ENCODE measurements around the gene PRPF31. TPM values are rescaled to one million over a fixed set of nuclear protein-coding genes. Genes with fewer than 3 reads are reported as not detected.
"Not testable (repeated sequence)": the region's sequence is repeated elsewhere in the genome, so short reads cannot be mapped to it uniquely, and the experiment has no call there.

PRPF31 gene
- total RNA-seq, 2 donors from 2014 or later: 39.5 to 65.6 TPM

- H3K27me3 ChIP-seq: no peaks in the 10 kb centered on the region
- no peak within 1 kb of the TSS for H3K9ac ChIP-seq (ENCODE audit: low read depth in 2 of 2, low read length in 2 of 2)
- no peak within 1 kb of the TSS for H3K4me3 ChIP-seq
- intact Hi-C loops (cut with DNase I): no loop called here
- no peak within 1 kb of the TSS for H3K27ac ChIP-seq
- no peak for TF ChIP-seq CTCF (IDR thresholded peaks at IDR 0.05)
- H3K9me3 ChIP-seq: no peaks in the 10 kb centered on the region
- H3K36me3 ChIP-seq: no peaks in the 10 kb centered on the region
- no peaks in the 10 kb centered on the region for H3K4me1 ChIP-seq
- DNase-seq: no peak
Measured at GRCh38 chr19:54081032-54081431, 34.5 kb upstream of the PRPF31 start, which contains the start of gene TARM1. TARM1 (minus strand) TSS chr19:54081365; CDS start chr19:54081340, 25 bp downstream.

GRCh38 chr19:54084410-54084809 lies 31.1 kb upstream of the PRPF31 start:
- intact Hi-C loops (cut with DNase I): no loop called here
- H3K4me1 ChIP-seq: no peaks in the 10 kb centered on the region

GRCh38 chr19:54094426-54095000 lies 21.0 kb upstream of the PRPF31 start:
- H3K27ac ChIP-seq: no peak overlapping the region
- no peak for DNase-seq
- no peaks in the 10 kb centered on the region for H3K9me3 ChIP-seq
- no peak overlapping the region for H3K4me3 ChIP-seq
- TF ChIP-seq CTCF (IDR thresholded peaks at IDR 0.05): no peak
- intact Hi-C loops (cut with DNase I): no loop called here
- no peaks in the 10 kb centered on the region for H3K4me1 ChIP-seq
- H3K27me3 ChIP-seq: no peaks in the 10 kb centered on the region
- no peak overlapping the region for H3K9ac ChIP-seq (ENCODE audit: low read depth in 2 of 2, low read length in 2 of 2)
- no peaks in the 10 kb centered on the region for H3K36me3 ChIP-seq

More at GRCh38 chr19:54084410-54084809, 31.1 kb upstream of the PRPF31 start:
- Histone ChIP-seq H3K9me3 (no peaks in the 10 kb centered on the region), H3K9ac (ENCODE audit: low read depth in 2 of 2, low read length in 2 of 2) (no peak overlapping the region), H3K36me3 (no peaks in the 10 kb centered on the region), H3K27ac (no peak overlapping the region), H3K4me3 (no peak overlapping the region), H3K27me3 (no peaks in the 10 kb centered on the region)
- no peak for TF ChIP-seq CTCF (IDR thresholded peaks at IDR 0.05)
- no peak for DNase-seq

- peak overlapping the region in 1 of 2 donors; percentile 60 for H3K9ac ChIP-seq (ENCODE audit: low read depth in 2 of 2, low read length in 2 of 2)
- no peak overlapping the region for H3K27ac ChIP-seq
Measured at GRCh38 chr19:54095136-54095858, 20.3 kb upstream of the PRPF31 start.

GRCh38 chr19:54095859-54096616 lies 19.5 kb upstream of the PRPF31 start:
- DNase-seq: peak; percentile 32
- H3K27me3 ChIP-seq; H3K36me3 ChIP-seq; H3K9me3 ChIP-seq; intact Hi-C loops (cut with DNase I); H3K4me1 ChIP-seq; H3K27ac ChIP-seq: not testable (repeated sequence)
- Histone ChIP-seq H3K9ac (ENCODE audit: low read depth in 2 of 2, low read length in 2 of 2) (peak overlapping the region in 1 of 2 donors; percentile 60), H3K4me3 (peak overlapping the region; percentile 35)

More at GRCh38 chr19:54095136-54095858, 20.3 kb upstream of the PRPF31 start:
- intact Hi-C loops (cut with DNase I): no loop called here
- H3K4me3 ChIP-seq: peak overlapping the region; percentile 35
- no peak for TF ChIP-seq CTCF (IDR thresholded peaks at IDR 0.05)
- H3K27me3 ChIP-seq: no peaks in the 10 kb centered on the region
- DNase-seq: no peak
- H3K9me3 ChIP-seq: no peaks in the 10 kb centered on the region
- no peaks in the 10 kb centered on the region for H3K4me1 ChIP-seq
- H3K36me3 ChIP-seq: no peaks in the 10 kb centered on the region
